Neural cell (in vitro differentiated cells): ENCODE measurements around the gene SDCCAG8. TPM values are rescaled to one million over a fixed set of nuclear protein-coding genes. Genes with fewer than 3 reads are reported as not detected.

Source experiments
- H2AFZ ChIP-seq: fragments of 200-600, 300-800 bp; sonication (generic), shearing (Covaris generic); 2 replicates; pipeline ENCODE4 v1.6.0; 2014; ENCODE audit warnings: low read depth, mild to moderate bottlenecking, antibody characterized with exemption, low read length, moderate library complexity
- H3F3A ChIP-seq: fragments of 200-600 bp; shearing (Covaris generic); 2 replicates; pipeline ENCODE4 v1.6.1; 2016; ENCODE audit warnings: mild to moderate bottlenecking, moderate library complexity, mixed read lengths, antibody characterized with exemption, low read length; ENCODE audit not compliant: insufficient read depth, poor library complexity, severe bottlenecking
- H3K27ac ChIP-seq: fragments of 200-600, 300-800 bp; sonication (generic), shearing (Covaris generic); 2 replicates; pipeline ENCODE4 v1.5.1; 2014; ENCODE audit warnings: mild to moderate bottlenecking, low read length, moderate library complexity
- H3K27me3 ChIP-seq: fragments of 300-800, 200-600 bp; sonication (generic), shearing (Covaris generic); 2 replicates; pipeline ENCODE4 v1.6.0; 2014; ENCODE audit warnings: mild to moderate bottlenecking, low read depth, low read length, moderate library complexity; ENCODE audit not compliant: insufficient read depth
- H3K36me3 ChIP-seq: fragments of 300-800, 200-600 bp; sonication (generic), shearing (Covaris generic); 2 replicates; pipeline ENCODE4 v1.5.1; 2014; ENCODE audit warnings: mild to moderate bottlenecking, antibody characterized with exemption, low read length, moderate library complexity; ENCODE audit not compliant: insufficient read depth
- H3K4me2 ChIP-seq: fragments of 300-800, 200-600 bp; sonication (generic), shearing (Covaris generic); 2 replicates; pipeline ENCODE4 v1.6.0; 2014; ENCODE audit warnings: mild to moderate bottlenecking, low read length
- H3K4me3 ChIP-seq: fragments of 300-800, 200-600 bp; sonication (generic), shearing (Covaris generic); 2 replicates; pipeline ENCODE4 v1.5.1; 2014; ENCODE audit warnings: mild to moderate bottlenecking, low read length, moderate library complexity
- H3K79me2 ChIP-seq: fragments of 200-600 bp; shearing (Covaris generic); replicated peaks from 2 replicates; pipeline ENCODE4 v1.6.0; 2014; ENCODE audit warnings: mild to moderate bottlenecking, low read length, moderate library complexity; ENCODE audit not compliant: insufficient read depth
- H3K9ac ChIP-seq: fragments of 300-800, 200-600 bp; sonication (generic), shearing (Covaris generic); 2 replicates; pipeline ENCODE4 v1.6.1; 2016; ENCODE audit warnings: mild to moderate bottlenecking, low read length, mixed read lengths
- H3K9me2 ChIP-seq: fragments of 200-600 bp; shearing (Covaris generic); 2 replicates; pipeline ENCODE4 v1.6.1; 2016; ENCODE audit warnings: mild to moderate bottlenecking, low read length, mixed read lengths; ENCODE audit not compliant: insufficient read depth
- H3K9me3 ChIP-seq: fragments of 200-600, 300-800 bp; sonication (generic), shearing (Covaris generic); 2 replicates; pipeline ENCODE4 v1.6.1; 2016; ENCODE audit warnings: mild to moderate bottlenecking, mixed run types, low read length, moderate library complexity, mixed read lengths
- H4K20me1 ChIP-seq: fragments of 200-600 bp; shearing (Covaris generic); 2 replicates; pipeline ENCODE4 v1.6.1; 2016; ENCODE audit warnings: mild to moderate bottlenecking, mixed run types; ENCODE audit not compliant: insufficient read depth
- CTCF ChIP-seq: fragments of 450-650 bp; IDR thresholded peaks from 2 replicates; pipeline ENCODE4 v1.5.1; 2014; ENCODE audit warnings: antibody characterized with exemption, mild to moderate bottlenecking, moderate library complexity; ENCODE audit not compliant: poor library complexity, severe bottlenecking
- EP300 ChIP-seq: fragments of 450-650 bp; conservative IDR thresholded peaks from 2 replicates; pipeline ENCODE4 v1.6.1; 2014; ENCODE audit warnings: antibody characterized with exemption, mild to moderate bottlenecking, moderate library complexity; ENCODE audit not compliant: poor library complexity, severe bottlenecking
- EZH2 ChIP-seq: fragments of 200-600, 300-800 bp; shearing (Covaris generic), sonication (generic); IDR thresholded peaks from 2 replicates; pipeline ENCODE4 v1.6.1; 2014; ENCODE audit warnings: antibody characterized with exemption, low read length, borderline replicate concordance, mild to moderate bottlenecking; ENCODE audit not compliant: insufficient read depth, poor library complexity, severe bottlenecking
- MXI1 ChIP-seq: fragments of 450-650 bp; conservative IDR thresholded peaks from 2 replicates; pipeline ENCODE4 v1.6.1; 2014; ENCODE audit warnings: antibody characterized with exemption, mild to moderate bottlenecking; ENCODE audit not compliant: poor library complexity, severe bottlenecking
- POLR2AphosphoS5 ChIP-seq: IDR thresholded peaks from 2 replicates; pipeline ENCODE4 v1.6.1; 2012
- RAD21 ChIP-seq: fragments of 450-650 bp; conservative IDR thresholded peaks from 2 replicates; pipeline ENCODE4 v1.6.1; 2014; ENCODE audit warnings: antibody characterized with exemption, mild to moderate bottlenecking, moderate library complexity
- REST ChIP-seq: IDR thresholded peaks from 2 replicates; pipeline ENCODE4 v1.6.1; 2012; ENCODE audit warnings: borderline replicate concordance
- SMC3 ChIP-seq: fragments of 450-650 bp; conservative IDR thresholded peaks from 2 replicates; pipeline ENCODE4 v1.6.1; 2014; ENCODE audit warnings: antibody characterized with exemption, mild to moderate bottlenecking, moderate library complexity; ENCODE audit not compliant: poor library complexity
- TAF1 ChIP-seq: IDR thresholded peaks from 2 replicates; pipeline ENCODE4 v1.6.1; 2012; ENCODE audit warnings: low read depth
- polyA plus RNA-seq: library from polyadenylated mRNA; depleted of rRNA; stranded (reverse); fragments of >200 nt; gene quantifications from 2 replicates; pipeline ENCODE4 v1.2.3, GENCODE V29; 2014

Gene SDCCAG8
- polyA plus RNA-seq, 1 donor from 2014 or later = 32.2 TPM

GRCh38 chr1:243416495-243416894 is 160.7 kb downstream of the SDCCAG8 start:
- Histone ChIP-seq H3K9me3 (no peaks in the 10 kb centered on the region), H3K36me3 (no peaks in the 10 kb centered on the region), H3K9ac (no peak overlapping the region), H3K79me2 (no peaks in the 10 kb centered on the region), H4K20me1 (no peaks in the 10 kb centered on the region), H3K4me3 (no peak overlapping the region), H3K27ac (no peak overlapping the region), H3F3A (no peaks in the 10 kb centered on the region), H3K4me2 (no peak overlapping the region), H3K27me3 (no peaks in the 10 kb centered on the region), H3K9me2 (no peaks in the 10 kb centered on the region), H2AFZ (no peak overlapping the region)
- no peak for TF ChIP-seq MXI1
- TF ChIP-seq EZH2 = no peak
- peak; percentile 33 for TF ChIP-seq EP300

GRCh38 chr1:243420016-243420945 is 164.4 kb downstream of the SDCCAG8 start:
- H3K4me3 ChIP-seq = no peak overlapping the region
- H2AFZ ChIP-seq = no peak overlapping the region
- no peaks in the 10 kb centered on the region for H3K9me2 ChIP-seq
- TF ChIP-seq MXI1 = no peak
- TF ChIP-seq RAD21 = no peak
- no peak for TF ChIP-seq SMC3
- no peak for TF ChIP-seq REST
- TF ChIP-seq POLR2AphosphoS5 = no peak
- TF ChIP-seq EZH2 = no peak
- no peak for TF ChIP-seq CTCF
- TF ChIP-seq TAF1 = no peak
- no peak for TF ChIP-seq EP300
- no peak overlapping the region for H3K27ac ChIP-seq
- peaks cover 3% of the 10 kb centered on the region for H3F3A ChIP-seq
- H3K27me3 ChIP-seq = no peaks in the 10 kb centered on the region
- no peaks in the 10 kb centered on the region for H4K20me1 ChIP-seq
- H3K9ac ChIP-seq = no peak overlapping the region
- no peaks in the 10 kb centered on the region for H3K79me2 ChIP-seq
- no peaks in the 10 kb centered on the region for H3K36me3 ChIP-seq
- H3K9me3 ChIP-seq = no peaks in the 10 kb centered on the region
- no peak overlapping the region for H3K4me2 ChIP-seq
